Mesothelial cell of epicardium (in vitro differentiated cells): ENCODE measurements around the gene BSPRY. TPM values are rescaled to one million over a fixed set of nuclear protein-coding genes. Genes with fewer than 3 reads are reported as not detected.

Source experiments
- DNase-seq, 2 experiments: peaks; one replicate each; pipeline ENCODE4 v3.0.0; 2021; ENCODE audit warnings: low spot score in 2 of 2; ENCODE audit not compliant: unreplicated experiment in 2 of 2
- H3K27ac Mint-ChIP-seq: 2 replicates; pipeline ENCODE4 v1.8.0; 2021; ENCODE audit warnings: mixed read lengths
- H3K27me3 Mint-ChIP-seq: 2 replicates; pipeline ENCODE4 v1.8.0; 2021; ENCODE audit warnings: low read depth, mixed read lengths
- H3K36me3 Mint-ChIP-seq: 2 replicates; pipeline ENCODE4 v1.8.0; 2021; ENCODE audit warnings: mixed read lengths
- H3K4me1 Mint-ChIP-seq: 2 replicates; pipeline ENCODE4 v1.8.0; 2021; ENCODE audit warnings: mixed read lengths
- H3K4me3 Mint-ChIP-seq: 2 replicates; pipeline ENCODE4 v1.8.0; 2021; ENCODE audit warnings: mild to moderate bottlenecking, moderate library complexity, mixed read lengths
- H3K9me3 Mint-ChIP-seq: 2 replicates; pipeline ENCODE4 v1.8.0; 2021; ENCODE audit warnings: mixed read lengths
- CTCF ChIP-seq: fragments of 200-600 bp; sonication (generic); IDR thresholded peaks from one replicate; pipeline ENCODE4 v1.5.0; 2021; ENCODE audit warnings: antibody characterized with exemption; ENCODE audit not compliant: unreplicated experiment
- total RNA-seq: library from RNA; stranded (reverse); gene quantifications from 3 replicates; pipeline ENCODE4 v1.2.1, GENCODE V29; 2021

BSPRY gene
- total RNA-seq, 1 donor from 2014 or later = 4.3 TPM

GRCh38 chr9:113389451-113389850 lies 40.1 kb downstream of the BSPRY start:
- DNase-seq = no peak
- Mint-ChIP-seq H3K4me1 (no peaks in the 10 kb centered on the region), H3K4me3 (no peak overlapping the region), H3K27me3 (no peaks in the 10 kb centered on the region), H3K27ac (no peak overlapping the region), H3K9me3 (no peaks in the 10 kb centered on the region), H3K36me3 (peaks cover 38% of the 10 kb centered on the region)
- no peak for TF ChIP-seq CTCF

- no peak overlapping the region for H3K4me3 Mint-ChIP-seq
- no peak overlapping the region for H3K27ac Mint-ChIP-seq
- peaks cover 42% of the 10 kb centered on the region for H3K36me3 Mint-ChIP-seq
- no peak for TF ChIP-seq CTCF
- DNase-seq = no peak
- H3K4me1 Mint-ChIP-seq = no peaks in the 10 kb centered on the region
- no peaks in the 10 kb centered on the region for H3K9me3 Mint-ChIP-seq
- H3K27me3 Mint-ChIP-seq = no peaks in the 10 kb centered on the region
These were observed 41.0 kb downstream of the BSPRY start for GRCh38 chr9:113390192-113390960.

GRCh38 chr9:113391917-113392316 lies 42.6 kb downstream of the BSPRY start:
- DNase-seq = no peak
- H3K9me3 Mint-ChIP-seq = no peaks in the 10 kb centered on the region
- H3K27ac Mint-ChIP-seq = peak overlapping the region; percentile 9
- peaks cover 6% of the 10 kb centered on the region for H3K4me1 Mint-ChIP-seq
- TF ChIP-seq CTCF = no peak
- no peaks in the 10 kb centered on the region for H3K27me3 Mint-ChIP-seq
- H3K4me3 Mint-ChIP-seq = no peak overlapping the region
- peaks cover 37% of the 10 kb centered on the region for H3K36me3 Mint-ChIP-seq

GRCh38 chr9:113393281-113393680 lies 43.9 kb downstream of the BSPRY start:
- peaks cover 9% of the 10 kb centered on the region for H3K4me1 Mint-ChIP-seq
- H3K36me3 Mint-ChIP-seq = peaks cover 25% of the 10 kb centered on the region
- DNase-seq = no peak
- TF ChIP-seq CTCF = no peak
- no peak overlapping the region for H3K4me3 Mint-ChIP-seq
- H3K9me3 Mint-ChIP-seq = no peaks in the 10 kb centered on the region
- no peak overlapping the region for H3K27ac Mint-ChIP-seq
- no peaks in the 10 kb centered on the region for H3K27me3 Mint-ChIP-seq

- H3K27ac Mint-ChIP-seq = no peak overlapping the region
- H3K27me3 Mint-ChIP-seq = no peaks in the 10 kb centered on the region
These were observed 45.9 kb downstream of the BSPRY start for GRCh38 chr9:113395000-113395861.

More at GRCh38 chr9:113395000-113395861, 45.9 kb downstream of the BSPRY start:
- Mint-ChIP-seq H3K9me3 (no peaks in the 10 kb centered on the region), H3K4me1 (peaks cover 21% of the 10 kb centered on the region), H3K4me3 (no peak overlapping the region), H3K36me3 (peaks cover 19% of the 10 kb centered on the region)
- DNase-seq = no peak
- no peak for TF ChIP-seq CTCF
